Measurements from ENCODE around the gene GALNTL6.
"Not testable (repeated sequence)": the region's sequence is repeated elsewhere in the genome, so short reads cannot be mapped to it uniquely, and the experiment has no call there.

The GALNTL6 gene

GRCh38 chr4:173001571-173001970 lies 1188.4 kb downstream of the GALNTL6 start:
- DNase-seq, result no peak

- no peak for DNase-seq
Measured at GRCh38 chr4:173002830-173003561, 1189.8 kb downstream of the GALNTL6 start.

GRCh38 chr4:173005912-173006633 lies 1192.9 kb downstream of the GALNTL6 start:
- DNase-seq, result no peak

- DNase-seq, result no peak
Measured at GRCh38 chr4:173008436-173008835, 1195.2 kb downstream of the GALNTL6 start.

- DNase-seq, result no peak
Measured at GRCh38 chr4:173009129-173009823, 1196.1 kb downstream of the GALNTL6 start.

- no peak for DNase-seq
Measured at GRCh38 chr4:173012608-173013007, 1199.4 kb downstream of the GALNTL6 start.

GRCh38 chr4:173013232-173013930 lies 1200.2 kb downstream of the GALNTL6 start:
- no peak for DNase-seq

- peak; percentile 85 for DNase-seq
Measured at GRCh38 chr4:173014113-173014558, 1200.9 kb downstream of the GALNTL6 start.

- DNase-seq, result no peak
Measured at GRCh38 chr4:173014836-173015235, 1201.6 kb downstream of the GALNTL6 start.

GRCh38 chr4:173017802-173018201 lies 1204.6 kb downstream of the GALNTL6 start:
- no peak for DNase-seq

GRCh38 chr4:173018446-173018845 lies 1205.2 kb downstream of the GALNTL6 start:
- DNase-seq, result no peak

GRCh38 chr4:173019664-173020063 lies 1206.5 kb downstream of the GALNTL6 start:
- DNase-seq, result no peak

- not testable (repeated sequence) for DNase-seq
Measured at GRCh38 chr4:173021746-173022573, 1208.8 kb downstream of the GALNTL6 start.

GRCh38 chr4:173024203-173024602 lies 1211.0 kb downstream of the GALNTL6 start:
- DNase-seq, result no peak

GRCh38 chr4:173025131-173025530 lies 1211.9 kb downstream of the GALNTL6 start:
- DNase-seq, result peak; percentile 72

- no peak for DNase-seq
Measured at GRCh38 chr4:173037242-173037641, 1224.0 kb downstream of the GALNTL6 start.

GRCh38 chr4:173038192-173038896 lies 1225.1 kb downstream of the GALNTL6 start:
- no peak for DNase-seq

GRCh38 chr4:173039617-173040577 lies 1226.7 kb downstream of the GALNTL6 start:
- DNase-seq, result no peak

- DNase-seq, result no peak
Measured at GRCh38 chr4:173041482-173041881, 1228.3 kb downstream of the GALNTL6 start.

GRCh38 chr4:173042139-173042538 lies 1228.9 kb downstream of the GALNTL6 start:
- DNase-seq, result not testable (repeated sequence)

Measured in islet precursor cell (in vitro differentiated cells).